Hepatocyte (in vitro differentiated cells): ENCODE data around the gene MRPL37.

Experiments
- CTCF ChIP-seq: fragments of 200-600 bp; sonication (generic); IDR thresholded peaks from 2 replicates; pipeline ENCODE4 v1.5.1; 2016; ENCODE audit warnings: antibody characterized with exemption, mild to moderate bottlenecking; ENCODE audit not compliant: poor library complexity
- EZH2 ChIP-seq: fragments of 200-600 bp; sonication (generic); IDR thresholded peaks from 2 replicates; pipeline ENCODE4 v1.6.1; 2016; ENCODE audit warnings: antibody characterized with exemption, mild to moderate bottlenecking, borderline replicate concordance
- EZH2phosphoT487 ChIP-seq: fragments of 200-600 bp; sonication (generic); IDR thresholded peaks from one replicate; pipeline ENCODE4 v1.6.1; 2018; ENCODE audit warnings: antibody characterized with exemption, mild to moderate bottlenecking, low read depth, moderate library complexity; ENCODE audit not compliant: unreplicated experiment, severe bottlenecking

DNA sequence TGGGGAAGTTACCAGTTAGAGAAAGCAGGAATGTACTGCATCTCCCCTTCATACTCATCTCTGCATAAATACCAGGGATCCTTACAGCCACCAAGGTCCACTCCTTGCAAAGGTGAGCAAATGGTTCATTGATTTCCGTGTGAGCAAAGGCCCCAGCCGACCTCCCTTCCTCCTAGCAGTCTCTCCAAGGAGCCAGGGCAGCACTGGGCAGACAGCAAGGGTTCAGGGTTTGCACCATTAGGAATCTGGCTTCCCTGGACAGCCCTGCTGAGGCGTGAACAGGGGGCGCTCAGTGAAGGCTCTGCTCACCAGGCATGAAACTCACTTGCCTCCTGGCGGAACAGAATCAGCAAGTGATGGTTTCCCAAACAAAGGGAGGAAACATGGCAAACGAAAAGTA, 65.7 kb downstream of the MRPL37 start:
- TF ChIP-seq CTCF: no peak
- TF ChIP-seq EZH2phosphoT487: no peak
- TF ChIP-seq EZH2: no peak
